Spleen (tissue), 11 donors: ENCODE results near the gene GPAT3. TPM values are rescaled to one million over a fixed set of nuclear protein-coding genes. Genes with fewer than 3 reads are reported as not detected.

ENCODE experiments used
- DNase-seq: peaks from one replicate; pipeline ENCODE4 v3.0.0-alpha.2; 2020
- H3K27ac ChIP-seq, 8 donors: fragments of 200-600 bp; sonication (generic) in 7 of 8; 1 replicate in 4 of 8; 2 replicates in 4 of 8; pipeline versions ENCODE4 v1.5.0 to v1.8.0; 2016 to 2021; ENCODE audit warnings: inconsistent platforms in 4 of 8, mild to moderate bottlenecking in 4 of 8, moderate library complexity in 1 of 8
- H3K27me3 ChIP-seq, 7 donors: fragments of 200-600 bp; sonication (generic) in 6 of 7; replicated peaks in 1 of 7; 1 replicate in 4 of 7; 2 replicates in 3 of 7; pipeline versions ENCODE4 v1.5.0 to v1.8.0; 2016 to 2021; ENCODE audit warnings: inconsistent platforms in 3 of 7, mild to moderate bottlenecking in 1 of 7
- H3K36me3 ChIP-seq, 6 donors: fragments of 200-600 bp; sonication (generic) in 5 of 6; 1 replicate in 4 of 6; 2 replicates in 2 of 6; pipeline versions ENCODE4 v1.5.0 to v1.8.0; 2016 to 2021; ENCODE audit warnings: inconsistent platforms in 2 of 6
- H3K4me1 ChIP-seq, 6 donors: fragments of 200-600 bp; sonication (generic) in 5 of 6; 1 replicate in 3 of 6; 2 replicates in 3 of 6; pipeline versions ENCODE4 v1.5.0 to v1.8.0; 2016 to 2021; ENCODE audit warnings: inconsistent platforms in 3 of 6
- H3K4me3 ChIP-seq, 8 donors: fragments of 200-600 bp; sonication (generic) in 7 of 8; 1 replicate in 4 of 8; 2 replicates in 4 of 8; pipeline versions ENCODE4 v1.5.0 to v1.8.0; 2016 to 2021; ENCODE audit warnings: inconsistent platforms in 4 of 8, mild to moderate bottlenecking in 4 of 8, moderate library complexity in 2 of 8
- H3K9me3 ChIP-seq, 8 donors: fragments of 200-600 bp; sonication (generic) in 7 of 8; 1 replicate in 4 of 8; 2 replicates in 4 of 8; pipeline versions ENCODE4 v1.5.0 to v1.8.0; 2016 to 2021; ENCODE audit warnings: inconsistent platforms in 4 of 8
- CTCF ChIP-seq, 11 experiments: fragments of 200-600 bp in 7 of 11; fragments of 450-650 bp in 4 of 11; sonication (generic) in 4 of 11; IDR thresholded peaks in 8 of 11; conservative IDR thresholded peaks in 3 of 11; 1 replicate in 7 of 11; 2 replicates in 4 of 11; pipeline versions ENCODE4 v1.4.0 to v1.8.0; 2016 to 2021; ENCODE audit warnings: antibody characterized with exemption in 11 of 11, inconsistent platforms in 4 of 11, mild to moderate bottlenecking in 1 of 11
- POLR2A ChIP-seq, 3 donors: fragments of 450-650 bp; IDR thresholded peaks; one replicate each; pipeline ENCODE4 v1.5.1; 2017; ENCODE audit warnings: antibody characterized with exemption in 3 of 3, mild to moderate bottlenecking in 1 of 3
- POLR2AphosphoS5 ChIP-seq, 3 donors: sonication (generic); formaldehyde crosslinking; IDR thresholded peaks; one replicate each; pipeline ENCODE4 v1.5.1; 2017; ENCODE audit warnings: antibody characterized with exemption in 3 of 3
- WGBS, 5 donors: extraction: QIAGEN DNeasy Blood & Tissue Kit in 3 of 5; methylation state at CpG; one replicate each; pipeline versions ENCODE4 v1.1.5 to v1.1.7; 2013 to 2018; 5-methylcytosine and 5-hydroxymethylcytosine counted together
- intact Hi-C: fragments of 100-400 bp; cut with DNase I; formaldehyde crosslinking; loops from one replicate; pipeline ENCODE4 v1.15.0; 2023; ENCODE audit warnings: low total_unique reads
- polyA plus RNA-seq, 3 donors: library from polyadenylated mRNA; stranded (reverse); fragments of 200-250 nt; gene quantifications; one replicate each; pipeline ENCODE4 v1.2.1, GENCODE V29; 2013
- total RNA-seq, 7 donors: library from RNA; depleted of rRNA in 3 of 7; stranded (reverse); fragments of >200 nt in 3 of 7; fragmentation: NEBNext Ultra II Directional in 4 of 7; extraction: Animal tissue kit (Norgen Biotek cat#: 25700) in 4 of 7; gene quantifications; one replicate each; pipeline versions ENCODE4 v1.1.0 to v1.2.1, GENCODE V29; 2016 to 2021
- donor health status: healthy with polysubstance abuse.
- donor health status: DM: no; HTN: no; CAD: no; lungs with moderate emphysema.
- donor health status: DM: no; HTN: no; CAD: no.
- donor health status: Bipolar disorder and iron deficiency.
- donor health status: healthy.
- donor health status: DM: no; HTN: no; CAD: no.
- donor health status: DM: yes; HTN: yes; CAD: no.

GPAT3 gene
- total and polyA plus RNA-seq, 10 donors: 0.70 to 29.1 (median 9.4) TPM

- WGBS, 5 donors: 58 to 90% (median 75%) methylated on average over 3 of the region's 3 CpGs
These were observed 19.7 kb upstream of the GPAT3 start for GRCh38 chr4:83516042-83516772.

DNA sequence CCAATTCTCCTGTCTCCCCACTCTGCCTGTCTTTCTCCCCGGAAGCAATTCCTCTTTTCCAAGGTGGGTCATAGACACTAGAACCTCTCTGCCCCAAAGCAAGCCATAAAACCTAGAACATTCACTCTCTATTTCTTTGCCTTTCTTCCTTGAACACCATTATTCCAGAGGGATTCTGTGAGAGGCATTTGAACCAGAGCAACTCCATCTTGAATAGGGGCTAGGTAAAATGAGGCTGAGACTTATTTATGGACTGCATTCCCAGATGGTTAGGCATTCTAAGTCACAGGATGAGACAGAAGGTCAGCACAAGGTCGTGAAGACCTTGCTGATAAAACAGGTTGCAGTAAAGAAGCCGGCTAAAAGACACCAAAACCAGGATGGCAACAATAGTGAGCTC, 13.7 kb upstream of the GPAT3 start:
- WGBS, 5 donors: 48 to 73% (median 71%) methylated on average over 3 of the region's 3 CpGs
- no peak overlapping the region for H3K27ac ChIP-seq
- TF ChIP-seq POLR2A (IDR thresholded peaks at IDR 0.05) (no peak), POLR2AphosphoS5 (IDR thresholded peaks at IDR 0.05) (no peak), CTCF (IDR thresholded peaks at IDR 0.05 in 8 of 11, conservative IDR thresholded peaks at IDR 0.05 in 3 of 11) (no peak)
- H3K36me3 ChIP-seq: no peaks in the 10 kb centered on the region
- H3K9me3 ChIP-seq: peaks cover 0 to 14% (median 0%) of the 10 kb centered on the region in 8 donors
- peaks cover 0 to 4% (median 0%) of the 10 kb centered on the region in 7 donors for H3K27me3 ChIP-seq
- no peak overlapping the region for H3K4me3 ChIP-seq
- intact Hi-C loops: no loop called here
- no peaks in the 10 kb centered on the region for H3K4me1 ChIP-seq
- DNase-seq: no peak

More at GRCh38 chr4:83516042-83516772, 19.7 kb upstream of the GPAT3 start:
- Histone ChIP-seq H3K4me3 (no peak overlapping the region), H3K9me3 (no peaks in the 10 kb centered on the region), H3K27ac (no peak overlapping the region), H3K36me3 (no peaks in the 10 kb centered on the region), H3K4me1 (no peaks in the 10 kb centered on the region), H3K27me3 (no peaks in the 10 kb centered on the region)
- no peak for DNase-seq
- intact Hi-C loops: no loop called here
- TF ChIP-seq POLR2AphosphoS5 (IDR thresholded peaks at IDR 0.05) (no peak), CTCF (IDR thresholded peaks at IDR 0.05 in 8 of 11, conservative IDR thresholded peaks at IDR 0.05 in 3 of 11) (no peak), POLR2A (IDR thresholded peaks at IDR 0.05) (no peak)

DNA sequence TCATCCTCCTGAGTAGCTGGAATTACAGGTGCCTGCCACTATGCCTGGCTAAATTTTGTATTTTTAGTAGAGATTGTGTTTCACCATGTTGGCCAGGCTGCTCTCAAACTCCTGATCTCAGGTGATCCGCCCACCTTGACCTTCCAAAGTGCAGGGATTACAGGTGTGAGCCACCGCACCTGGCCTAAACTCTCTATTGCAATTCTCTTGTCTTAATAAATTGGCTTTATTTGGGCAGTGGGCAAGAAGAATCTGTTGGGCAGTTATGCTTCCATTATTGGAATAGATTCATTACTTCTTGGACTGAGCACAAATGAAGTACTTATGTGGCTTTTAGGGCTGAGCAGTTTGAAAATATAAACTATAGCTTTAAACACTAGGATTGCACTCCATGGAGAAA, 8.2 kb upstream of the GPAT3 start:
- no peak for TF ChIP-seq POLR2AphosphoS5 (IDR thresholded peaks at IDR 0.05)
- TF ChIP-seq CTCF (IDR thresholded peaks at IDR 0.05 in 8 of 11, conservative IDR thresholded peaks at IDR 0.05 in 3 of 11): no peak
- no peak for TF ChIP-seq POLR2A (IDR thresholded peaks at IDR 0.05)
- H3K27me3 ChIP-seq: peaks cover 0 to 35% (median 0%) of the 10 kb centered on the region in 7 donors
- intact Hi-C loops: no loop called here
- H3K36me3 ChIP-seq: no peaks in the 10 kb centered on the region
- no peak overlapping the region for H3K4me3 ChIP-seq
- no peaks in the 10 kb centered on the region for H3K4me1 ChIP-seq
- H3K27ac ChIP-seq: no peak overlapping the region
- WGBS, 5 donors: 69 to 94% (median 89%) methylated on average over 2 of the region's 2 CpGs
- no peak for DNase-seq
- peaks cover 0 to 27% (median 6%) of the 10 kb centered on the region in 8 donors for H3K9me3 ChIP-seq
